ENCODE results near the gene GALNT15.

GALNT15 gene

DNA sequence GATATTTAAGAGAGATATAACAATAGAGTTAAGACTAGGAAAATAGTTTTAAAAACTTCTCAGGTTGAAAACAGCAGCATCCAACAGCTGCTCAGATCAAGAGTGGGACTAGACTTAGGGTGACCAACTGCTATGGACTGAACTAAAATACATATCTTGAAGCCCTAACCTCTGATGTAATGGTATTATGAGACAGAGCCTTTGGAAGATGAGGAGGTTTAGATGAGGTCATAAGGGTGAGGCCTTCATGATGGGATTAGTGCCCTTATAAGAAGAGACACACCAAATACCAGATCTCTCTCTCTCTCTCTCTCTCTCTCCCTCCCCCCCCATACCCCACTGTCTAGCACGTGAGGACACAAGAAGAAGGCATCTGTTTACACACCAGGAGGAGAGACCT, 37.4 kb upstream of the GALNT15 start:
- Histone ChIP-seq H3K4me3 (ENCODE audit: insufficient read depth in 1 of 2, low read depth in 1 of 2, low read length in 2 of 2) (peak overlapping the region in 1 of 2 experiments; percentile 32), H3K14ac (ENCODE audit: low read length in 2 of 2) (no peak overlapping the region), H2AK5ac (ENCODE audit: low read length, severe bottlenecking) (no peak overlapping the region), H3K18ac (ENCODE audit: low read depth in 1 of 2, low read length in 2 of 2) (no peak overlapping the region), H2BK120ac (ENCODE audit: low read depth, low read length) (no peak overlapping the region), H4K8ac (ENCODE audit: low read length) (no peak overlapping the region), H2BK12ac (ENCODE audit: low read length in 2 of 2) (no peak overlapping the region), H3K4me2 (ENCODE audit: low read length, poor library complexity, severe bottlenecking) (no peak overlapping the region), H2AFZ (ENCODE audit: low read depth, low read length) (no peak overlapping the region), H3K36me3 (ENCODE audit: control insufficient read depth in 1 of 2, insufficient read depth in 2 of 2, low read depth in 1 of 2, low read length in 2 of 2) (peaks cover 0 to 11% of the 10 kb centered on the region in 2 experiments), H3K9me3 (ENCODE audit: control insufficient read depth, low read length) (peaks cover 14% of the 10 kb centered on the region), H3K9ac (ENCODE audit: low read length) (peak overlapping the region; percentile 80), H3K79me1 (replicated peaks; ENCODE audit: low read length, poor library complexity, severe bottlenecking) (no peaks in the 10 kb centered on the region), H2BK5ac (ENCODE audit: low read depth, low read length, poor library complexity, severe bottlenecking) (no peak overlapping the region), H3K27me3 (ENCODE audit: control insufficient read depth in 1 of 2, insufficient read depth in 1 of 2, low read length in 2 of 2) (no peaks in the 10 kb centered on the region), H4K91ac (ENCODE audit: low read length) (no peak overlapping the region), H3K27ac (ENCODE audit: low read length, poor library complexity, severe bottlenecking) (no peak overlapping the region), H3K4ac (ENCODE audit: low read depth in 1 of 2, low read length in 2 of 2) (no peak overlapping the region), H3K4me1 (ENCODE audit: control insufficient read depth, insufficient read depth, low read depth, low read length) (no peaks in the 10 kb centered on the region), H2BK15ac (ENCODE audit: low read depth, poor library complexity, severe bottlenecking) (no peak overlapping the region), H3K23ac (ENCODE audit: low read length in 2 of 2) (no peak overlapping the region)
- no peak for DNase-seq
- 67% methylated on average over 1 of the region's 1 CpG for WGBS

DNA sequence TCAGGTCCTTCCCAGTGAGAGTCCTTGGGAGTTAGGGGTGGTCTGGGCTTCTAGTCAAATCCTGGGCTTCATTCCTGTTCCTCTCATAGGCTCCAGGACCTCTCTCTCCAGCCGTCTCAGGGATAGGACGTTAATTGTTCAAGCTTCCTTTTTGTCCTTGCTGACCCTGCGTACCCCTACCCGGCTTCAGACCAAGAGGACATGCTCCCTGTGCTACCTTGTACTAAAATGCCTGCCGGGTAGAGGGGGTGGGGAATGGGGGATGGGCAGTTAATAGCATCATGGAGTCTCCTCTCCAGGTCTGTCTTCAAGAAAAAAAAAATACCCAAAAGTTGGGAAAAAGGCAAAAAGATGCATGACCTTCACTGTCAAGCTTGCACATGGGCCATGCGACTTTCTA, 36.5 kb upstream of the GALNT15 start:
- no peak overlapping the region for H4K91ac ChIP-seq (ENCODE audit: low read length)
- no peak overlapping the region for H3K18ac ChIP-seq (ENCODE audit: low read depth in 1 of 2, low read length in 2 of 2)
- no peak overlapping the region for H3K4ac ChIP-seq (ENCODE audit: low read depth in 1 of 2, low read length in 2 of 2)
- no peak for DNase-seq
- no peak overlapping the region for H3K27ac ChIP-seq (ENCODE audit: low read length, poor library complexity, severe bottlenecking)
- H3K9ac ChIP-seq (ENCODE audit: low read length), result no peak overlapping the region
- no peaks in the 10 kb centered on the region for H3K79me1 ChIP-seq (replicated peaks; ENCODE audit: low read length, poor library complexity, severe bottlenecking)
- no peak overlapping the region for H4K8ac ChIP-seq (ENCODE audit: low read length)
- H3K4me2 ChIP-seq (ENCODE audit: low read length, poor library complexity, severe bottlenecking), result no peak overlapping the region
- WGBS, result 93% methylated on average over 6 of the region's 6 CpGs
- peaks cover 14% of the 10 kb centered on the region for H3K9me3 ChIP-seq (ENCODE audit: control insufficient read depth, low read length)
- H3K23ac ChIP-seq (ENCODE audit: low read length in 2 of 2), result no peak overlapping the region
- no peak overlapping the region for H2BK15ac ChIP-seq (ENCODE audit: low read depth, poor library complexity, severe bottlenecking)
- no peak overlapping the region for H3K14ac ChIP-seq (ENCODE audit: low read length in 2 of 2)
- no peak overlapping the region for H2AFZ ChIP-seq (ENCODE audit: low read depth, low read length)
- H3K4me3 ChIP-seq (ENCODE audit: insufficient read depth in 1 of 2, low read depth in 1 of 2, low read length in 2 of 2), result peak overlapping the region in 1 of 2 experiments; percentile 32
- no peak overlapping the region for H2BK120ac ChIP-seq (ENCODE audit: low read depth, low read length)
- H3K36me3 ChIP-seq (ENCODE audit: control insufficient read depth in 1 of 2, insufficient read depth in 2 of 2, low read depth in 1 of 2, low read length in 2 of 2), result peaks cover 0 to 11% of the 10 kb centered on the region in 2 experiments
- no peak overlapping the region for H2BK12ac ChIP-seq (ENCODE audit: low read length in 2 of 2)
- H3K27me3 ChIP-seq (ENCODE audit: control insufficient read depth in 1 of 2, insufficient read depth in 1 of 2, low read length in 2 of 2), result no peaks in the 10 kb centered on the region
- H2BK5ac ChIP-seq (ENCODE audit: low read depth, low read length, poor library complexity, severe bottlenecking), result no peak overlapping the region
- no peaks in the 10 kb centered on the region for H3K4me1 ChIP-seq (ENCODE audit: control insufficient read depth, insufficient read depth, low read depth, low read length)
- H2AK5ac ChIP-seq (ENCODE audit: low read length, severe bottlenecking), result no peak overlapping the region

DNA sequence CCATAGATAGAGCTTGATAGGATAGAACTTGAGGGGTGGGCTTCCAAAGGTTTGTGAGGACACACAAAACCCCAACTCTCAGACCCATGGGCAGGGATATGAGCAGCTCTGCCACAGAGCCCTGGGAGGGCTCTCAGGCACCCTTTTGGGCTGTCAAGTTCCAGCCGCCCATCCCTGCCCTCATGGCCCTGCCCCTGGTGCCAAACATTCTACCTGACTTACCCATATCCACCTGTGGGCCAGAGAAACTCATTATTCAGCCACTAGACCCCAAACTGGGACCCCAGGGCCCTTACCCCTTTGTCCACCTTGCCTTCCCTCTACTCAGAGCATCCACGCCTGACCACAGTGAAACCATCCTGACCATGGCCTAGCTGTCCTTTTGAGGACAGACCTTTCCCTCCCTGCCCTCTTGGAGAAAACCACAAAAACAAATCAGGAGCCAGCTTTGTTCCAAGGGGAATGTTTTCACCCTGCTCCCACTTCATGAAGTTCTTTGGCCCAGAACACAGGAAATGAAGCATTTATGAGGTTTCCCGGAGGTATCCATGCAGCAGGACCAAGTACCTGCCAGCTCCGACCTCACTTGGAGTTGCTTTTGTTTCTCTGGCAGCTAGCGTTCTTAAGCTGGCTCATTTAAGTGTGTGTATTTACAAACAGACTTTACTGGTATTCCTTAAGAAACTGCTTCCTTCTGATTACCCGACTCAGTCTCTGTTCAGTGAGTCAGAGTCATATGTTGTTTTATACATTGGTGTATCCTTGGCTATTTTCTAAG, 34.2 kb upstream of the GALNT15 start:
- Histone ChIP-seq H3K27me3 (ENCODE audit: control insufficient read depth in 1 of 2, insufficient read depth in 1 of 2, low read length in 2 of 2) (no peaks in the 10 kb centered on the region), H2AK5ac (ENCODE audit: low read length, severe bottlenecking) (no peak overlapping the region), H2AFZ (ENCODE audit: low read depth, low read length) (no peak overlapping the region), H2BK5ac (ENCODE audit: low read depth, low read length, poor library complexity, severe bottlenecking) (no peak overlapping the region), H2BK12ac (ENCODE audit: low read length in 2 of 2) (peak overlapping the region; percentile 59 to 75), H4K8ac (ENCODE audit: low read length) (peak overlapping the region; percentile 83), H3K4me3 (ENCODE audit: insufficient read depth in 1 of 2, low read depth in 1 of 2, low read length in 2 of 2) (no peak overlapping the region), H3K14ac (ENCODE audit: low read length in 2 of 2) (no peak overlapping the region), H3K9me3 (ENCODE audit: control insufficient read depth, low read length) (peaks cover 14% of the 10 kb centered on the region), H3K4me1 (ENCODE audit: control insufficient read depth, insufficient read depth, low read depth, low read length) (peaks cover 3% of the 10 kb centered on the region), H3K27ac (ENCODE audit: low read length, poor library complexity, severe bottlenecking) (peak overlapping the region; percentile 5), H3K18ac (ENCODE audit: low read depth in 1 of 2, low read length in 2 of 2) (peak overlapping the region in 1 of 2 experiments; percentile 46), H3K4me2 (ENCODE audit: low read length, poor library complexity, severe bottlenecking) (no peak overlapping the region), H3K23ac (ENCODE audit: low read length in 2 of 2) (peak overlapping the region in 1 of 2 experiments; percentile 2), H4K91ac (ENCODE audit: low read length) (peak overlapping the region; percentile 47), H3K79me1 (replicated peaks; ENCODE audit: low read length, poor library complexity, severe bottlenecking) (no peaks in the 10 kb centered on the region), H2BK15ac (ENCODE audit: low read depth, poor library complexity, severe bottlenecking) (peak overlapping the region; percentile 12), H3K9ac (ENCODE audit: low read length) (peak overlapping the region; percentile 80), H2BK120ac (ENCODE audit: low read depth, low read length) (peak overlapping the region; percentile 51), H3K4ac (ENCODE audit: low read depth in 1 of 2, low read length in 2 of 2) (peak overlapping the region in 1 of 2 experiments; percentile 75), H3K36me3 (ENCODE audit: control insufficient read depth in 1 of 2, insufficient read depth in 2 of 2, low read depth in 1 of 2, low read length in 2 of 2) (peaks cover 0 to 11% of the 10 kb centered on the region in 2 experiments)
- 37% methylated on average over 5 of the region's 6 CpGs for WGBS
- DNase-seq, result peak; percentile 88

DNA sequence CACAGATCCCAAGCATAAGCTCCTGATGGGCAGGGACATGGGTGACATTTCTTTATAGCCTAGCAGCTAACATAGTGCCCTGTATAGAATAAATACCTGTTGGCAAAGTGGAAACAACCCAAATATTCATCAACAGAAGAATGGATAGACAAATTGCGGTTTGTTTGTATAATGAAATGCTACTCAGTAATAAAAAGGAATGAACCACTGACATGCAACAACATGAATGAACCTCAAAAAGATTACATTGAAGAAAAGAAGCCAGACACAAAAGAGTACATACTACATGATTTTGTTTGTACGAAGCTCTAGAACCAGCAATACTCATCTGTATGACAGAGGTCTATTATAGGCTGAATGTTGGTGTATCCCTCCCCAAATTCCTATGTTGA, 33.6 kb upstream of the GALNT15 start:
- no peak overlapping the region for H3K4me2 ChIP-seq (ENCODE audit: low read length, poor library complexity, severe bottlenecking)
- H4K91ac ChIP-seq (ENCODE audit: low read length), result no peak overlapping the region
- H2BK120ac ChIP-seq (ENCODE audit: low read depth, low read length), result no peak overlapping the region
- H3K18ac ChIP-seq (ENCODE audit: low read depth in 1 of 2, low read length in 2 of 2), result peak overlapping the region in 1 of 2 experiments; percentile 68
- no peak overlapping the region for H4K8ac ChIP-seq (ENCODE audit: low read length)
- peaks cover 3% of the 10 kb centered on the region for H3K4me1 ChIP-seq (ENCODE audit: control insufficient read depth, insufficient read depth, low read depth, low read length)
- H3K9ac ChIP-seq (ENCODE audit: low read length), result peak overlapping the region; percentile 80
- no peak overlapping the region for H3K23ac ChIP-seq (ENCODE audit: low read length in 2 of 2)
- no peak overlapping the region for H2BK5ac ChIP-seq (ENCODE audit: low read depth, low read length, poor library complexity, severe bottlenecking)
- no CpG with 5 or more reads among the region's 2 CpGs for WGBS
- H2AFZ ChIP-seq (ENCODE audit: low read depth, low read length), result no peak overlapping the region
- no peak overlapping the region for H3K14ac ChIP-seq (ENCODE audit: low read length in 2 of 2)
- H3K4me3 ChIP-seq (ENCODE audit: insufficient read depth in 1 of 2, low read depth in 1 of 2, low read length in 2 of 2), result no peak overlapping the region
- no peak overlapping the region for H2AK5ac ChIP-seq (ENCODE audit: low read length, severe bottlenecking)
- H3K79me1 ChIP-seq (replicated peaks; ENCODE audit: low read length, poor library complexity, severe bottlenecking), result no peaks in the 10 kb centered on the region
- peaks cover 0 to 11% of the 10 kb centered on the region in 2 experiments for H3K36me3 ChIP-seq (ENCODE audit: control insufficient read depth in 1 of 2, insufficient read depth in 2 of 2, low read depth in 1 of 2, low read length in 2 of 2)
- peaks cover 14% of the 10 kb centered on the region for H3K9me3 ChIP-seq (ENCODE audit: control insufficient read depth, low read length)
- no peak overlapping the region for H2BK15ac ChIP-seq (ENCODE audit: low read depth, poor library complexity, severe bottlenecking)
- peak overlapping the region in 1 of 2 experiments; percentile 30 for H2BK12ac ChIP-seq (ENCODE audit: low read length in 2 of 2)
- no peak overlapping the region for H3K4ac ChIP-seq (ENCODE audit: low read depth in 1 of 2, low read length in 2 of 2)
- no peak for DNase-seq
- H3K27ac ChIP-seq (ENCODE audit: low read length, poor library complexity, severe bottlenecking), result no peak overlapping the region
- no peaks in the 10 kb centered on the region for H3K27me3 ChIP-seq (ENCODE audit: control insufficient read depth in 1 of 2, insufficient read depth in 1 of 2, low read length in 2 of 2)

All from mesenchymal stem cell (in vitro differentiated cells and primary cell).